NOMO-1 treated with DMSO at 0.1 percent for 48 hours (cell line): ENCODE results near the gene HNRNPA1L2.
"Not testable (repeated sequence)": the region's sequence is repeated elsewhere in the genome, so short reads cannot be mapped to it uniquely, and the experiment has no call there.

Experiments used
- DNase-seq: peaks from one replicate; lab custom pipeline; 2025; ENCODE audit not compliant: unreplicated experiment; lab: John Stamatoyannopoulos, UW

HNRNPA1L2 gene

GRCh38 chr13:52642131-52642530, at the start of gene HNRNPA1L2:
Gene HNRNPA1L2 (plus strand): TSS chr13:52642431. CDS start chr13:52642493, 62 bp downstream.
- no peak for DNase-seq

DNA sequence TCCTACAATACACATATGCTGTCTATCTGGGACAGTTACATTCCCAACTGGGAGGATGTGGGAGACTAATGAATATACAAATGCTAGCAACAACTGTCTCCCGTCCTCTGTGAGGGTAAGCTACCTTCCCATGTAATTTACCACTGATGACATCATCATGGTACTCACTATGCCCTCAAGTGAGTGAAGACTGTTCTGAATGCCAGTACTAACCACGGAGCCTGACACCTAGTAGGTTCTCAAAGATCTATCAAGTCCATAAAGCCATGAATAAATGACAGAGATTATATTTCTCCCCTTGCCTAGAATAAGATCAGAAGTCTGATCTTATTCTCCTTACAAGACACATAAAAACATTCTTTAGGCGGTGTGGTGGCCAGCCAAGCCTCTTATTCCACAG, 49.1 kb upstream of the HNRNPA1L2 start:
- DNase-seq: not testable (repeated sequence)

GRCh38 chr13:52593812-52594211, 48.4 kb upstream of the HNRNPA1L2 start:
- DNase-seq: peak; percentile 20

GRCh38 chr13:52594295-52594694, 47.9 kb upstream of the HNRNPA1L2 start:
- not testable (repeated sequence) for DNase-seq

DNA sequence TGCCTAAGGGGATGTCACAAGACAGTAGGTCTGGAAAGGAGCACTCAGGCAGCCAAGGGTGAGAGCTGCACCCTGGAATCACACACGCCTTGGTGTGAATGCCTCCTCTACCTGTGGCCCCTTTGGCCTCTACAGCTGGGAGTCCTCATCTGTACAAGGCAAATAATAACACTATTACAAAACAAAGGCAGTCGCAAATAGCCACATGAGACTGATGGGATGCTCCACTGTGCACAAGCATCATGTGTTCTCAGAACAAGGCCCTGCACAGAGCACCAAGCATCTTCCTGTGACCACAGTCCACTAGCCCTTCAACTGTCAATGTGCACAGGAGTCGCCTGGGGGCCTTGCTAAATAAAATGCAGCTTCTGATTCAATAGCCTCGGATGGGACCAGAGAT, 44.6 kb upstream of the HNRNPA1L2 start:
- DNase-seq: no peak

DNA sequence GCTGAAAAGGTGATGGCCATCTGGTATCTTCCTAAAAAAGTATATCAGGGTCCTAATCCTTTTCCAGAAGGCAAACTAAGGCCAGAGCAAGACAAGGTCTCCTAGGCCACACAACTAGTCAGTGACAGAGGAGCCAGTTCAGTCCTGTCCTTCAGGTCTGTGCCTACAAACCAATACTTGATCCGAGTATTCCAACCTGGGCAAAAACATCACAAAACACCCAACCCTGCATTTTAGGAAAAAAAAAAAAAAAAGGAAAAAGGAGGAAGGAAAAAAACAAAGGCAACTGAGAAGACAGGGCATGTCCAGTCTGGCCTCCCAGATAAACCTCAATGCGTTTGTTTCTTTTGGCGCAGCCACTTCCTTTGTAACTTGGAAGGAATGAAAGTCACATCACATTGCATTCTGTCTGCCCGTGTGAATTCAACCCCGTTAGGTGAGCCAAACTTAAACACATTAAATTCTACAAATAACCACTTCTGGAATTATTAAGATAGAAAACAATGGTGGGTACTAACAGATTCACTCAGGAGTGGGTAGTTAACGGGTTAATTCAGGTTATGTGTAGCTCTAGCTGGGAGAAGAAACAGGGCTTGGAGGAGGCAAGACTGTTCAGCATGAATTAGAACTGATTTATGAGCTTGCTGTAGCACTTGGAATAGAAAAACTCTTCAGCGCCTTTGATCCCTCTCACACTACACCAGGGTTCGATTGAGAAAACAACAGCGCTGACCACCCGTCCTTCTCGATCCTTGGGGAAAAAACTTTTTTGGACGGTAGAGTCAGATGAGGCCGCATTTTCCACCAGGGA, 43.0 kb upstream of the HNRNPA1L2 start:
- peak; percentile 22 for DNase-seq

DNA sequence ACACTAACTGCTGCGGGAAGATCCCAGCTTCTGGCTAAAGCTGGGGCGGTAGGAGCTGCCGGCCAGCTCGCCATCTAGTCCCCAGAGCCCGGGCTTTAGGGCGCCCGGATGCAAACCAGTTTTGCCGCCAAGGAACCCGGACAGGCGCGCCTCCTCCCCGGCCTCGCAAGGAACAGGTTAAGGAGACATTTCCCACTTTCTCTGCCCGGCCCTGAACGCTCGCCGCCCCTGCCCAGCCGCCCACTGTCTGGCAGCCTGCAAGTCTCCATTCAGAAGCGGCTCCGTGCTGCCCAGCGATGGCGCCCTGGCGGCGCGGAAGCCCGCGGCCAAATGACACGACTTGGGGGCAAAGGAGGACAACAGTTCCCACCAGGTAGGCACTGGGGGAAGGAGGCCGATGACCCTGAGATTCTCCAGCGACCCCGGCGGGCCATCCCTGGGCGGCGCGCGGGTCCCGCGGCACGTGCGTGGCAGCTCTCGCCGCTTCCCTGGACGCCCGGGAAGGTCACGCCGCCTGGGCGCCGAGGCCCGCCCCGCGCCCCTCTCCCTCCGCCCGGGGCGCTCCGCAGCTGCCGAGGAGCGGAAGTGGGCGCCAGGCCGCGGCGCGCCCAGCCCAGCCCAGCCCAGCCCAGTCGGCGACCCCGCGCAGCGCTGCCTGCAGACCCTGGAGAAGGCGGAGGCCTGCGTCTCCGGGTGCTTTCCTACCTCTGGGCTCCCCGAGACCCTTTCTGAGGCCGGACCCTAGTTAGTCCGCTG, 42.2 kb upstream of the HNRNPA1L2 start:
- peak; percentile 21 for DNase-seq

- DNase-seq: no peak
These were observed 41.6 kb upstream of the HNRNPA1L2 start for GRCh38 chr13:52600666-52601065.

DNA sequence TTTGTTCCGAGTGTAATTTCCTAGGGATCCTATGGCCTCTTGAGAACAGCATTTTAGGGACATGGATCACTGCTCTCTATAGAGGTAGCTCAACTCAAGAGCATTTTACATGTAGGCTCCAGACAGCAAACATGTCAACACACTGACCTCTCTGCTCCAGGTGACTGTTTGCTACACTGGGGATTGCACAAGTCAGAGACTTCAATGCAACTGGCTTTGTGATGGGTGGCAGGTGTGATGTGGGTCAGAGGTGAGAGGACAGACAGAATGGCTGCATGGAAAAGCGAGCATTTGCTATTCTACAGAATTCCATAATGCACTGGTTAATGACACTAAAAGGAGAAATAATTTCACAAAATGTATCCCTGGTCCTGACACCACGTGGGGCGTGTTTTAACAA, 38.9 kb upstream of the HNRNPA1L2 start:
- DNase-seq: not testable (repeated sequence)

- not testable (repeated sequence) for DNase-seq
These were observed 36.1 kb upstream of the HNRNPA1L2 start for GRCh38 chr13:52606126-52606525.

- peak; percentile 38 for DNase-seq
These were observed 35.4 kb upstream of the HNRNPA1L2 start for GRCh38 chr13:52606795-52607194.

GRCh38 chr13:52608184-52608583, 34.0 kb upstream of the HNRNPA1L2 start:
- not testable (repeated sequence) for DNase-seq

DNA sequence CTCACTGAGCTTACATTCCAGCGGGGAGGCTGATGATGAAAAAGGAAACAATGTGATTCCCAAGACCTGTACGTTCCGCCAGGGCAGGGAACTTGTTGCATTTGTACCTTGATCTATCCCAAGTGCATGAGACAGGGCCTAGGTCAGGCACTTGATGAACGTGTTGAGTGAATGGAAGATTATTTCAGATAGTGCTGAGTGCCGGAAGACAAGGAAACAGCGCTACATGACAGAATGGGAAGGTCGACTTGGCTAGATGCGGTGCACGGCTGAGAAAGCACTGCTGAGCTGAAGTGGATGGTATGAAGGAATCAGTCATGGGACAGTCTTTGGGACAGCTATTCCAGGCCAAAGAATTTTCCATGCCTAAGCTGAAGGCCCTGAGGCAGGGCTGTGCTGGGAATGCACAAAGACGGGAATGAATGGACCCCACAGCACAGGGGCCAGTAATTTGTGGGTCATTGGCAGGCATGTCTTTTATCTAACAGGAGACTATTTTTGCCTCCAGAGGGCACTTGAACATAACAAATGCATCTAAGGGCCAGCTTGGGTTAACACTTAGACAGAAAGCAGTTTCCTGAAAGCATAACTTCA, 33.1 kb upstream of the HNRNPA1L2 start:
- DNase-seq: peak; percentile 51

GRCh38 chr13:52610158-52610557, 32.1 kb upstream of the HNRNPA1L2 start:
- DNase-seq: not testable (repeated sequence)

- no peak for DNase-seq
These were observed 27.0 kb upstream of the HNRNPA1L2 start for GRCh38 chr13:52615134-52615801.

GRCh38 chr13:52615812-52616211, 26.4 kb upstream of the HNRNPA1L2 start:
- DNase-seq: no peak

GRCh38 chr13:52617070-52618060, 24.9 kb upstream of the HNRNPA1L2 start:
- peak; percentile 87 for DNase-seq

- DNase-seq: not testable (repeated sequence)
These were observed 11.0 kb upstream of the HNRNPA1L2 start for GRCh38 chr13:52631083-52631690.

- DNase-seq: no peak
These were observed 3.4 kb upstream of the HNRNPA1L2 start for GRCh38 chr13:52638666-52639328.
